ENCODE measurements around the gene TBC1D9B.
"Not testable (repeated sequence)": the region's sequence is repeated elsewhere in the genome, so short reads cannot be mapped to it uniquely, and the experiment has no call there.

TBC1D9B gene

DNA sequence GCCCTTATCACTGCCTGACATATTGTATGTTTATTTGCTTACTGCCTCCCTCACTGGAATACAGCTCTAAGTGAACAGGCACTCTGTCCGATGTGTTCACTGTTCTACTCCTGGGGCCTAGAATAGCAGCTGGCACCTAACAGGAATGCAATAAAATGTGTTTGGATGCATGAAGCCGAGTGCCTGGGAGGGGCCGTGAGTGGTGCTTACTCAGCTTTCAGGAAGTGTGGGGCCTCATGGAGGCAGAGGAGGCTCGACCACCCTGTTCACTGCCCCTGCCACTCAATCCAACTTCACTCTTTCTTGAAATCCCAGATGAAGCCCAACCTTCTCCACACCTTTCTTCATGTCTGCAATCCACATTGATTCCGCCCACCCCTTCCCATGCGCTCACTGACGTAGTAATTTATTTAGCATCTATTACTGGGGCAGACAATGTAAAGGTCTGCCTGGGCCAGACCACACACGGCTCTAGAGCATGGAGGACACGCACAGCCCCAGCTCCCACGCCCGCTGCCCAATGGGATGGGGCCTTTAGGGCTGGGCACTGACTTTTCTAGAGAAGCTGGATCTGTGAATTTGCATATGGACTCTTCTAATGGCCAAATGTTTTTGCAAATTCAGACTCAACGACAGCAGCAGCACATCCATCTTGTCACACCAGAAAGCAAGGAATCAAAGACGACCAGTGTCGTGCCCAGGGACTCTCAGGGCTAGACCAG, 21.3 kb downstream of the TBC1D9B start:
- DNase-seq (ENCODE audit: low read depth in 4 of 4, low spot score in 1 of 4), result no peak

DNA sequence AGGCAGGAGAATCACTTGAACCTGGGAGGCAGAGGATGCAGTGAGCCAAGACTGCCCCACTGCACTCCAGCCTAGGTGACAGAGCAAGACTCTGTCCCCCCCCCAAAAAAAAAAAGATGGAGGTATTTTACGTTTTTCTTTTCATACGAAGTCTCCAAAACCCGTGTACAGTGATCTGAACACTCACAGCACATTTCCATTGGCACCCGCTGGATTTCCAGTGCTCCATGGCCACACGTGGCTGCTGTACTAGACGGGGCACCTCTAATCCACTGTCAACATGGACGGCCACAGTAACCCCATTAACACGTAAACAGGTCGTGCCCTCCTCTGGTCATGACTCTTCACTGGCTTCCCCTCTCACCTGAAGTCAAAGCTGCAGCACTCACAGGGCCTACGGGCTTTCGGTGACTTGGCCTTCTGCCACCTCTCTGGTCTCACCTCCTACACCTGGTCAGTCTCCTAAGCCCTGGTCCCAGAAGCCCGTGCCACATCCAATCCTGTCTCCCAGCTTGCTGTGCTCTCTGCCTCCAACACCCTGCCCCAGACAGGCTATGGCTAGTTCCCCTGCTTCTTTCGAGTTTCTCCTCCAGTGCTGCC, 22.1 kb downstream of the TBC1D9B start:
- no peak for DNase-seq (ENCODE audit: low read depth in 4 of 4, low spot score in 1 of 4)

DNA sequence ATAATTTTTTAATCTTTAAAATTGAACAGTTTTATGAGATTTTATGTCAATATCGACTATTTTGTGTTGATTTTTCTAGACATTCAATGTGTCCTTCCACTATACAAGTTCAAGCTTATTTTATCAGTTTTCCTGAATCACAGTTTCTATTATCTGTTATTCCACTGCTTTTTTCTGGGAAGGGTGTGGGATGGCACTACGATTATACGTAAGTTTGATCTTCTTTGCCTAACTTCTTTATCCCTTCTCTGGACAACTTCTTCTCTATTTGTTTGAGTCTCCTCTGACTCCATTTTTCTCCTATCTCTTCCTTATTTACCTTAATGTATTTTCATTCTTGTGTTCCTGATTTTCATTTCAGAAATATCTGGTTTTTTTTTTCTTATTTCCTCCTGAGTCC, 24.5 kb downstream of the TBC1D9B start:
- DNase-seq (ENCODE audit: low read depth in 4 of 4, low spot score in 1 of 4), result no peak

DNA sequence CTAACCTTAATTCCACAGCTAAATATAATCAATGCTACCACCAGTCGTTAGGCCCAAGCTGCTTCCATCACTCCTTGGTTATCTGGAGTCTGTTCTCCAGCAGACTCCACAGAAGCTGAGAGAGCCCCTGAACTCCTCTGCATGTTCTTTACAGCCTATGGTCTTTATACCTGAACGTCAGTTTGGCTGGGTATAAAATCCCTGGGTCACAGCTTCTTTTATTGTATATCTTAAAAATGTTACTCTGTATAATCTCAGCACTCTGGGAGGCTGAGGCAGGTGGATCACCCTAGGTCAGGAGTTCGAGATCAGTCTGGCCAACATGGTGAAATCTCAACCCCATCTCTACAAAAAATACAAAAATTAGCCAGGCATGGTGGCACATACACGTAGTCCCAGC, 25.4 kb downstream of the TBC1D9B start:
- DNase-seq (ENCODE audit: low read depth in 4 of 4, low spot score in 1 of 4), result no peak

DNA sequence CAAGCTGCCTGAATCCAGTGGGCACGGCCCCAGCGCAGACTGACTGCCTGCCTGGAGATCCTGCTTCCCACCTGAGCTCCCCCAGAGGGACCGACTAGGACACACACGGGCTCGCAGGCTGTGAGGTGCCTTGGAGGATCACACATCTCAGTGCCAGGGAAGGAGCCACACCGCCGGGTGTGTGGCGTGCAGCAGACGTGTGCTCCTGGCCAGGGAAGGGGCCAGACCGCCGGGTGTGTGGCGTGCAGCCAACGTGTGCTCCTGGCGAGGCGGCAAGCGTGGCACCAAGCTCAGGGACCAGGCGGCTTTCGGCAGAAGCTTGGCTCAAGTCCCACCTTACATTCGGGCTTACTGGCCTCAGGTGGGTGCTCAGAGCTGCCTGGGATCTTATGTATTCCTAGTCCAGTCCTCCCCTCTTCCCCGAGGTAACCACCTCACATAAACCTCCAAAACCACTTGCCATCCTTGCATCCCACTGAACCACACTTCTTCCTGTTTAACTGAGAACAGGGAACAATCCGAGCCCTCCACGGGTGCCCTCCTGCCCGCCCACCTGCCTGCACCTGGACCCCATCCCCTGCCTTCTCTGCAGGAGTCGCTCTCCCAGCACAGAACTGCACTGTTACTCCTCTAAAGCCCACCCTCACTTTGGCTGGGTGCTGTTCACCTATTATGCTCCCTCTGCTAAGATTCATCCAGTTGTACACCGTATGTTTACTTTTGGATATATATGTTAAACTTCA, 26.7 kb downstream of the TBC1D9B start:
- no peak for DNase-seq (ENCODE audit: low read depth in 4 of 4, low spot score in 1 of 4)

DNA sequence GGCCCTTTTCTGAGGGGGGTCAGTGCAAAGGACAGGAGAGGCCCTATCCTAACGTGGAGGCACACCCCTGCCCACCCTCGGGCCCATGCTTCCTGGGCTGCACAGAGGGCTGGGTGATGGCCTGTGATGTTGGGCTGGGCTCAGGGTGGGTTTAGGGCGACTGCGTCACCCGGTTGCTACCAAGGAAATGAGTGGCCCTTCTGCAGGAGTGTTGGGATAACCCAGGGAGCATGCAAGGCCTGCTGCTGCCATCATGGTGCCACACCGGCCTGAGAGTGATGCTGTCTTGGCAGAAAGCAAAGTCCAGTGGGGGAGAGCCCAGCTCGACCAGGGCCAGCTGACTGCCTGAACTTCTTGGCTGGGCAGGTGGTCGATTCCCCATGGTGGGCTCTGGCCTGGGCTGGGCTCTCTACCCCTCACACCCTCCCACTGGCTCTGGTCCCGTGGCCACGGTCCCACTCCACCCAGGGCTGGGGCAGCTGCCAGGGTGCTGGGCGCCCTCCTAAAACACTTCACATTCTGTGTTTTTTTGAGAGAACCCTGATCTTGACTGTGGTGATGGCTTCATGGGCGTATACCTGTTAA, 27.5 kb downstream of the TBC1D9B start:
- DNase-seq (ENCODE audit: low read depth in 4 of 4, low spot score in 1 of 4), result no peak

DNA sequence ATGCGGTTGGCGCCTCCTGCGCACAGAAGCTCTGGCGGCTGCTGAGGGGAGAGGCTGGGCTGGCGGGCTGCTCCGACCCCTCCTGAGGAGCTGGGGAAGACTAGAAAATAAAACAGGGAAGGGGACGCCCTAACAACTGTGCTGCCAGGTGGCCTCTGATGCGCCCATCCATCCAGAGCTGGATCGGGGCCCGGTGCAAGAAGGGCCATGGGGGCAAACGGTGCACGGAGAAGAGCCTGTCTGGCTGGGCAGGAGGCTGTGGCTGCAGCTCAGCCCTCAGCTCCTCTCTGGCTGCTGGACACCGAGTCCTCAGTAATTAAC, 28.0 kb downstream of the TBC1D9B start:
- DNase-seq (ENCODE audit: low read depth in 4 of 4, low spot score in 1 of 4), result no peak

DNA sequence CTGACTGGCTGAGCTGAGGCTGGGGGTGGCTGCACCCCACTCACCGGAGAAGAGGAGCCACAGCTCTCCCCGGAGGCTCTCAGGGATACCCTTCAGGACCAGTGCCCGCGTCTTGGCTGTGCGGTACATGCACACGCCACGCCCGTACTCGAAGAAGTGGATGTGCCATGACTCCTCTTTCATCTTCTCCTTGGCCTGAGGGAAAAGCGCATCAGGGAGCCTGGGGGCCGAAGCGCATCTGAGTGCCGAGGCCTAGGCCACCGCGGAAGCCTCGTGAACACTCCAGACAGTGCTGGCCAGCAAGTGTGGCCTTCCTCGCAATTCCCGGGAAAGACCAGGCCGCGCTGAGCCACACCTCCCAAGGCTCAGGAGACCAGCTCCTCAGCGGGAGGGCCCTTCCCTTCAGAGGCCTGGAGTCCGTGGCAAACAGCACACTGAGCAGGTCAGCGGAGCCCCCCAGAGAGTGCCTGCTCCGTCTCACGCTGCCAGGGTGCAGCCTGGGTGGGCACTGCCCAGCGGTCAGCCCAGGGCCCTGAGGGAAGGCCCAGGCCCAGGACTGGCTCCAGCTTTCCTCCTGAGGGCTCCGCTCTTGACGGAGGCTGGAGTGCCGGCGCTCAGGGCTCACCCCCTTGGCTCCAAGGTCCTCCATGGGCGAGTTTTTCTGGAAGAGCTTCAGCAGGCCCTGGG, 28.6 kb downstream of the TBC1D9B start:
- no peak for DNase-seq (ENCODE audit: low read depth in 4 of 4, low spot score in 1 of 4)

DNA sequence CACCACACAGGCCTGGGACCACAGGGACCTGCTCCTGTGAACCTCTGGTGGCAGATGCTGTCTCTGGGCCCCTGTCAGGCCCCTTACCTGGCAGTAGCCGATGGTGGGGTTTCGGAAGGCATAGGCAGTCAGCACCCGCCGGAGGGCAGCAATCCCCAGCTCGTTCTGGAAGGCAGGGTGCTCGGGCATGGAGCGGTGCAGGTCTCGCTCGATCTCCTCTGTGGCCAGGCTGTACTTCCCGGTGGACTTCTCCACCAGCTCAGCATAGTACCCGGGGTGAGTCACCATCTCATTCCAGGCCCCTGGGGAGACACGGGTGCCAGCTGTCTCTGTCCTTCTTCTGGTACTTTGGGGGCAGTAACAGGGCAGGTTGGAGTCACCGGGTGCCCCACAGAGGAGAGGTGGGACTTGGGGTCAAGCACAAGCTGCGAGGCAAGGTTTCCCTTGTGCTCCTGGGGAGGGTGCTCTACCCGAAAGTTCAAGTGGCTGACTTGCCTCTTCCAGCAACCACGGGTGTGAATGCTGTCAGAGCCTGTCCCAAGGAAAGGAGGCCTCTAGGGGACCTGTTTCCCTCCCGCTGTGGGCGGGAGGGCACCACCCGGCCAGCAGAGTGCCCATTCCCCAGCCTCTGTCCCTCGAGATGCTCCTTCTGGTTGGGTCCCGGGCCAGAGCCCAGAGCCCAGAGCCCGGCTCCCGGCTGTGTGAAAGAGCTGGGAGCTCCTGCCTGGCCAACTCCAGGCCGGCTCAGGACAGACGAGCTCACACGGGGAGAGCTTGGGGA, 29.3 kb downstream of the TBC1D9B start:
- DNase-seq (ENCODE audit: low read depth in 4 of 4, low spot score in 1 of 4), result no peak

DNA sequence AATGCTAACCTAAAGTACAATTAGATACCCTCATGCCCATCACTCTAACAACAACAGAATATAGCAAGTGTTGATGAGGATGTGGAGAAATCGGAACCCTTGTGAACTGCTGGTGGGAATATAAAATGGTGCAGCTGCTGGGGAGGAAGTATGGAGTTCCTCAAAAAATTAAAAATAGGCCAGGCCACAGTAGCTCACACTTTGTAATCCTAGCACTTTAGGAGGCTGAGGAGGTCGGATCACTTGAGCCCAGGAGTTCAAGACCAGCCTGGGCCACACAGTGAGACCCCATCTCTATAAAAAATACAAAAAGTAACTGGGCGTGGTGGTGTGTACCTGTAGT, 31.1 kb downstream of the TBC1D9B start:
- no peak for DNase-seq (ENCODE audit: low read depth in 4 of 4, low spot score in 1 of 4)

DNA sequence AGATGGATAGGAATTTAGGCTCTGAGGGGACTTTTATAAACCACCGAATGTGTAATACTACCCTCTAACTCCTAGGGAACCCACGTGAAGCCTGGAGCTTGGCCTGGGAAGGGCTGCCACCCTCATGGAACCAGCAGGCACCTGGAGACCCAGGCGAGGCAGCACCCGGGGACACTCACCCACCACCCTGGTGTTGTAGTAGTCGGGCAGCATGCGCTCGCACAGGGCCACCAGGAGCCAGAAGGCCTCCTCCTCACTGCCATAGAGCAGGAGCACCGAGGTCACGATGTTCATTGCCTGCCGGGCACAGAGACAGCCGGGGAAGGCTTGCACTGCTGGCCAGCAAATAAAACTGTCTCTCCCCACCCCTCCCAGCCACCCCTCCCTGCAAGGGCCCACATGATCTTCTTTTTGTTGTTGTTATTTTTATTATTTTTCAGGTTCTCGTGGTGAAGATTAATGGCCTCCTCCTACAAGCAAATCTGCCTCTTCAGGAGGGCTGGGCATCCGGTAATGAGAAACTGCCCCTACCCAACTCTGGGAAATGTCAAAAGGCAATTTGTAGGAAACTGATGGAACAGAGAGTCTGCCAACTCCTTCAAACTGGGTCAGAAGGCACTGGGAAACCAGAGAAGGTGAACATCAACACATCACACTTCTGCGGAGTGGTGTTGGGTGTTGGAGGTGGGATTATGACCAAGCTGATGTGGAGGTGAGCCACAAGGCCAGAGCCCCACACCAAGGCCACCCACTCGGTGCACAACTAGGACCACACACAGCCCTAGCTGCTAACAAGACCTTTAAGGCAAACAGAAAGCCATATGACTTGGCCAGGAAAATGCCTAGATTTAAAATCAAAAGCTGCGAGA, 31.7 kb downstream of the TBC1D9B start:
- DNase-seq (ENCODE audit: low read depth in 4 of 4, low spot score in 1 of 4), result no peak

DNA sequence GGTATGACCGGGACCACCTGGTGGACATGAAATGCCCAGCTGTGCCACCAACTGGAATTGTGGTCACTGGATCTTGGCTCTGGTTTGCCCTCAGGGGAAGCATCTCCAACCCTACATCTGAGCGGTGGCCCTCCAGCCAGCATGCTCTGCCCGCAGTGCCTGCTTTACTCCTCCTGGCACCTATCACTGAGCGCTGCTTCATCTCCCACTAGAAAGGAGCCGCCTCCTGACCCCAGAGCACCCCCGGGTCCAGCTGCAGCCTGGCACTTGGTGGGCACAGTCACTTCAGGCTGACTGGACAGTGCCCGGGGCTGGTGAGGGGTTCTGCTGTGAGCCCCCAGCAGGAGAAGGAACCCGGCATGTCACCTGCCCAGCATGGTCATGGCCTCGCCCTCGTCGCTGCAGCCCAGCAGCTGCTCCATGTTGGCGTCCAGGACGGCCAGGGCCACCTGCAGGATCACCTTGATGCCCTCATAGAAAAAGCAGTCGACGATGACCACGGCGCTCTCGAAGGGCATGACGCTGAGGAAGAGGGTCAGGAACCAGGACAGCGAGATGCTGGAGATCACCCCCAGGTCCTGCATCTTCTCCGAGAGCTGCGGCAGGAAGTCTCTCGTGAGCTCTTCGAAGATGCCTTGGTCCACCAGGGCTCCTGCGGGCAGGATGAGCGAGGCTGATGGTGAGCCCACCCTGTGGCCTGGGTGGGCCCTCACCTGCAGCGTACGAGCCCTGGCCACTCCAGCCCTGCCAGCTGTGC, 33.0 kb downstream of the TBC1D9B start:
- DNase-seq (ENCODE audit: low read depth in 4 of 4, low spot score in 1 of 4), result no peak

DNA sequence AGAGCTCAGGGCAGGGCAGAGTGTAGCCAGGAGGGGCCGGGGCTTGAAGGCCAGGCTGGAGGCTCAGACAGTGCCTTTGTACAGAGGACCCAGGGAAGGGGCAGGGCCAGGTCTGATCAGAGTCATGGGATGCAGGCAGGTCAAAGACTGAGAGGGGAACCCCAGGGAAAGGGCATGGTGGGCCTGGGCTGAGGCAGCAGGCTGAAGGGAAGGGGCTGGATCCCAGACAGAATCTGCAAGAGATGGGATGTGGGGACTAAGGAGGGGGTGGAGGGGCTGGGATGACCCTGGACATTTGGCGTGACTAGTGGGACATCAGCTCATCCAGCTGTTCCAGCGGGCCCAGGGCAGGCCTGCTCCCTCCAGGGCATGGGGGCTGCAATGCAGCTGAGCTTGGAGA, 33.6 kb downstream of the TBC1D9B start:
- no peak for DNase-seq (ENCODE audit: low read depth in 4 of 4, low spot score in 1 of 4)

DNA sequence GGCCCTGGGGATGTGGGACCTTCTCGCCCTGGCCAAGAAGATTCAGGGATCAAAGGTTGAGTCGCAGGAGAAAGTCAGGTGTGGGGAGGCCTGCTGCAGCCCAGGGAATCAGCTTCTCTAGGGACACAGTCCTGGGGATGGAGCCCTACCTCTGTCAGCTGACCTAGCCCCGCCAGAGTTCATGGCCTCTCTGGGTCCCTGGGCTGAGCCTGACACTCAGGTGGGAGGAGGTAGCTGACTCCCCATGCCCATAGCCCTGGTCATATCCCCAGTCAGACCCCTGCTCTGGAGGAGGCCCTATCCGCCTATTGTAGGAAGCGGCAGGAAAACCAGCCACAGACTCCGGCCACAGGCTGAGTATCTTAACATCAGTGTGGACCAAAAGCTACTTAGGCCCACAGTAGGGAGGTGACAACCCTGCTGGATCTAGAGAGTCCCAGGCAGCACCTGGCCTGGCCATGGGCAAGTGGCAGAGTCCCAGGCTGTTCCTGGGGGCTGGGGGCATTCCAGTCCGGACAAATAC, 34.0 kb downstream of the TBC1D9B start:
- DNase-seq (ENCODE audit: low read depth in 4 of 4, low spot score in 1 of 4), result no peak

DNA sequence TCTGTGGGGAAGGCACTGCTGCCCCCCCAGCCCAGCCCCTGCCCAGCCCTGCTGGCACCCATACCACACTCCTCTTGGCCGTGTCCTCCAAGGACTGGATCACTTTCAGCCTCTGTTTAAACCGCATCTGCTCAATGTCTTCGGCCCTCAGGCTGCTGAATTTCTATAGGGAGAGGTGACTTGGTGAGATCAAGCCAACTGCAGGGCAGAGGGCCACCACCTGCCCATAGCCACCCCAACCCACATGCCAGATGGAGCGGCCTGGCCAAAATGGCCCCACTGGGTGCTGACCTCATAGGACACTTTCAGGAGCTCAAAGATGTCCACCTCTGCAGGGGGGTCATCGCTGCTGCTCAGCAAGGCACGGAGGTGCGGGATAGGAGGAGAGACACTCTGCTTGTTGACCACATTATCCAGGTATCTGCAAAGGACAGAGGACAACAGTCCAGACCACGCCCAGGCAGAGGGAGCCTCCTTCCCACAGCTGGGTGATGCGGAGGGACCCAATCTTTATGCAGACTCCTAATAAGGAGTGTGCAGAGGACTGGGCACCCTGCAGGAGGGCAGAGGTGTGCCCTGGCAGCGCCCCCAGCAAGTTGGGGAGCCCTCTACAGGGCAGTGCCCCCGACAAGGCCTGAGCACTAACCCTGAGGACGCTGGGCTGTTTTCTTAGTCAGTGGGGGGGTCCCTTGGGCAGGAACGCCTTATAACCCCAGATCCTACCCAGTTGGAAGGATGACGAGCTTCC, 34.7 kb downstream of the TBC1D9B start:
- DNase-seq (ENCODE audit: low read depth in 4 of 4, low spot score in 1 of 4), result no peak

DNA sequence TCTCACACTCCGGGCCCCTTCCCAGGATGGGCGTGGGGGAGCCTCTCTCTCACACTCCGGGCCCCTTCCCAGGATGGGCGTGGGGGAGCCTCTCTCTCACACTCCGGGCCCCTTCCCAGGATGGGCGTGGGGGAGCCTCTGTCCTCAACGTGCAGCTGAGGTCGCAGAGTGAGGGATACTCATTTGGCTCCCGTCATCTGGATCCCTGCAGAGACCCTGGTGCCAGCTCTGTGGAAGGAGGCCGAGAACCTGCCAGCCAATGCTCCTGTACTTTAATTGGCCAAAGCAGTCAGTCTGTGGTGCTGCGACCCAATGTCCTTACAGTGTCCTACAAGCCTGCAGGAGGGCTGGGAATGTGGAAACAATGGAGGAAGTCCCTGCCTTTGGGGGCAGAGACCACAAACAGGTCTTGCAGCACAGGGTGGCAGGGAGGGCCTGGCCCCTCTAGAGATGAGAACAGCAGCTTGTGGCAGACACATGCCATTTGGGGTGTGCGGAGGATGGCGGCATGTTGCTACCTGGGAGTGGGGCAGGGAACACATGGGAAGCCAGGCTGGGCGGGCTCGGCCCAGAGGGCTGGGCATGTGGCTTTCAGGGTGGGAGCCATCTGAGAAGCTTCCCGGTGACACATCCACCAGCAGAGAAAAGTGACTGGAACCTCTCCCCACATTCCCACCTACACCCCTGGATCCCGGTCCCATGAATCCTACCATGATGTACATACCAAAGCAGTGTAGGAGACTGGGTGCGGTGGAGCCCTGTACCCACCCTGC, 35.5 kb downstream of the TBC1D9B start:
- no peak for DNase-seq (ENCODE audit: low read depth in 4 of 4, low spot score in 1 of 4)

DNA sequence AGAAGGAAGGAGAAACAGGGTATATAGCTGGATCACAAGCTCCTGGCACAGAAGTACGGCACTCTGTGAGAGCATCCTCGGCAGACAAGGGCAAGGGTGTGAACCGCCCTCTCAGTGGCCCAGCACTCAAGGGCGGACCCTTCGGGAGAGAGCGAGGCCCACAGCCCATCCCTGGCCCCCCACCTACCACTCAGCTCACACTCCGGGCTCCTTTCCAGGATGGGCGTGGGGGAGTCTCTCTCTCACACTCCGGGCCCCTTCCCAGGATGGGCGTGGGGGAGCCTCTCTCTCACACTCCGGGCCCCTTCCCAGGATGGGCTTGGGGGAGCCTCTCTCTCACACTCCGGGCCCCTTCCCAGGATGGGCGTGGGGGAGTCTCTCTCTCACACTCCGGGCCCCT, 36.2 kb downstream of the TBC1D9B start:
- DNase-seq (ENCODE audit: low read depth in 4 of 4, low spot score in 1 of 4), result not testable (repeated sequence)

DNA sequence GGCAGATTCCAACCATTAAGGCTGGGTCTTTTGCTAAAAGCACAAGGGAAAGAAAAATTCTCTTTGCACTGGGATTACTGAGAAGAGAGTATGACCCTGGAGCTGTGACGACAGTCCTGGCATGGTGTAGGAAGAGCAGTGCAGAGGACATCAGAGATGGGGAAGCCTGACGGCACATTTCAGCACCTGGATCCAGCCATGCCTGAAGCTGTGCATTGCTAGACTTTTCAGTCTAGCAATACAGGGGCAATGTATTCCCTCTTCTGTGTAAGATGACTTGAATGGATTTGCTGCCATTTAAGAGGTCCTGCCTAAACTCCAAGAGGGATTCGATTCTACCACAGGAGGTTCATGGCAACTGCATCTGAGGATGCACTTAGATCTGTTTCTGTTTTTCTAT, 36.7 kb downstream of the TBC1D9B start:
- DNase-seq (ENCODE audit: low read depth in 4 of 4, low spot score in 1 of 4), result no peak
